GM12878 (cell line): ENCODE measurements around the gene TMPRSS2. TPM values are rescaled to one million over a fixed set of nuclear protein-coding genes. Genes with fewer than 3 reads are reported as not detected.

Source experiments
- ATAC-seq: fragments of 200-7000 bp; cut with Tn5 transposase; 3 replicates; pipeline ENCODE4 v1.9.1; 2020; ENCODE audit warnings: mild to moderate bottlenecking, moderate library complexity
- BruUV-seq: library from RNA; stranded (reverse); fragments of 400-500 nt; replicated peaks from 2 replicates; lab custom pipeline; 2021; lab: Mats Ljungman, UMichigan
- CTCF ChIA-PET: fragments of 300-600 bp; sonication (Branson Sonifier 250); formaldehyde crosslinking; extraction: SDS; loops from one replicate; lab custom pipeline; 2021; ENCODE audit warnings: inconsistent platforms; lab: Yijun Ruan, JAX
- POLR2A ChIA-PET: fragments of 350-600 bp; formaldehyde crosslinking; extraction: SDS; loops from one replicate; lab custom pipeline; 2021; ENCODE audit warnings: inconsistent platforms; lab: Charles Lee
- RAD21 ChIA-PET: fragments of 300-600 bp; sonication (Branson Sonifier 250); formaldehyde crosslinking; loops from one replicate; lab custom pipeline; 2023; ENCODE audit warnings: antibody characterized with exemption; ENCODE audit not compliant: unreplicated experiment; lab: Charles Lee
- SMC1A ChIA-PET: fragments of 300-600 bp; sonication (Branson Sonifier 250); formaldehyde crosslinking; loops from one replicate; lab custom pipeline; 2023; ENCODE audit not compliant: unreplicated experiment, uncharacterized antibody; lab: Charles Lee
- DNase-seq: peaks from one replicate; pipeline ENCODE4 v3.0.0-alpha.2; 2011; ENCODE audit warnings: low read depth, low spot score
- FAIRE-seq: peaks from 3 replicates; lab custom pipeline; 2011; peaks lifted over from hg19 to GRCh38; lab: Jason Lieb, UNC
- H2AFZ ChIP-seq: 2 replicates; pipeline ENCODE4 v1.6.0; 2011; ENCODE audit warnings: low read depth, low read length, control low read depth; ENCODE audit not compliant: control insufficient read depth
- H3K27ac ChIP-seq: 2 replicates; pipeline ENCODE4 v1.5.1; 2011; ENCODE audit warnings: control low read depth; ENCODE audit not compliant: control insufficient read depth, insufficient read depth
- H3K27me3 ChIP-seq, 2 experiments: replicated peaks in 1 of 2; 2 replicates each; pipeline versions ENCODE4 v1.6.0 to v1.6.1; 2011; ENCODE audit warnings: low read length in 1 of 2; ENCODE audit not compliant: control insufficient read depth in 2 of 2, insufficient read depth in 2 of 2
- H3K36me3 ChIP-seq, 2 experiments: 2 replicates each; pipeline ENCODE4 v1.5.1; 2011; ENCODE audit warnings: low read length in 1 of 2; ENCODE audit not compliant: control insufficient read depth in 2 of 2, insufficient read depth in 2 of 2
- H3K4me1 ChIP-seq: 2 replicates; pipeline ENCODE4 v1.6.1; 2011; ENCODE audit warnings: mild to moderate bottlenecking, low read length, moderate library complexity, mixed read lengths; ENCODE audit not compliant: control insufficient read depth, insufficient read depth
- H3K4me2 ChIP-seq: 2 replicates; pipeline ENCODE4 v1.6.0; 2011; ENCODE audit warnings: control low read depth; ENCODE audit not compliant: control insufficient read depth, insufficient read depth
- H3K4me3 ChIP-seq: fragments of 200-600 bp; sonication (generic); 2 replicates; pipeline ENCODE4 v1.5.1; 2016
- H3K79me2 ChIP-seq: 2 replicates; pipeline ENCODE4 v1.6.0; 2011; ENCODE audit warnings: low read length; ENCODE audit not compliant: control insufficient read depth, insufficient read depth
- H3K9ac ChIP-seq: 2 replicates; pipeline ENCODE4 v1.8.0; 2011; ENCODE audit warnings: low read length, control low read depth, mixed read lengths; ENCODE audit not compliant: control insufficient read depth, insufficient read depth
- H3K9me3 ChIP-seq: replicated peaks from 3 replicates; pipeline ENCODE4 v1.5.1; 2011; ENCODE audit warnings: mild to moderate bottlenecking, low read length; ENCODE audit not compliant: control insufficient read depth, insufficient read depth
- H4K20me1 ChIP-seq: 2 replicates; pipeline ENCODE4 v1.6.0; 2011; ENCODE audit not compliant: control insufficient read depth, insufficient read depth
- CREB1 ChIP-seq: IDR thresholded peaks from 2 replicates; pipeline ENCODE4 v1.6.1; 2012; ENCODE audit warnings: low read depth, mild to moderate bottlenecking, inconsistent platforms
- CUX1 ChIP-seq: IDR thresholded peaks from 2 replicates; pipeline ENCODE4 v1.6.1; 2012; ENCODE audit warnings: improper control_type of control experiment, low read depth, low read length; ENCODE audit not compliant: insufficient replicate concordance
- EP300 ChIP-seq, 2 experiments: fragments of 150-350 bp in 1 of 2; IDR thresholded peaks; 2 replicates each; pipeline ENCODE4 v1.6.1; 2011 to 2012; ENCODE audit warnings: low read depth in 2 of 2, low read length in 2 of 2, borderline replicate concordance in 1 of 2, improper control_type of control experiment in 1 of 2, inconsistent platforms in 1 of 2; ENCODE audit not compliant: control insufficient read depth in 1 of 2
- EZH2 ChIP-seq: IDR thresholded peaks from 2 replicates; pipeline ENCODE4 v1.6.1; 2012; ENCODE audit warnings: low read depth, mild to moderate bottlenecking, control low read depth, inconsistent platforms, low read length, borderline replicate concordance; ENCODE audit not compliant: control insufficient read depth
- FOXK2 ChIP-seq: fragments of 450-650 bp; IDR thresholded peaks from 2 replicates; pipeline ENCODE4 v1.6.1; 2017; ENCODE audit warnings: mild to moderate bottlenecking, moderate library complexity
- NFXL1 ChIP-seq: fragments of 450-650 bp; IDR thresholded peaks from 2 replicates; pipeline ENCODE4 v1.6.1; 2017; ENCODE audit warnings: antibody characterized with exemption, mild to moderate bottlenecking, borderline replicate concordance
- PAX5 ChIP-seq: IDR thresholded peaks from 2 replicates; pipeline ENCODE4 v1.6.1; 2011; ENCODE audit warnings: low read depth, low read length, borderline replicate concordance
- PBX3 ChIP-seq: IDR thresholded peaks from 2 replicates; pipeline ENCODE4 v1.6.1; 2011; ENCODE audit warnings: mild to moderate bottlenecking, low read depth, low read length, moderate library complexity; ENCODE audit not compliant: insufficient replicate concordance
- RUNX3 ChIP-seq: IDR thresholded peaks from 2 replicates; pipeline ENCODE4 v1.6.1; 2012; ENCODE audit warnings: low read length, inconsistent platforms
- TCF12 ChIP-seq: IDR thresholded peaks from 2 replicates; pipeline ENCODE4 v1.6.1; 2011; ENCODE audit warnings: low read depth, mild to moderate bottlenecking, low read length
- WGBS: methylation state at CpG from one replicate; pipeline ENCODE4 v1.1.6; 2016; ENCODE audit warnings: low lambda C conversion rate; ENCODE audit not compliant: insufficient replicate concordance, insufficient coverage; ENCODE audit errors: missing lambda C conversion rate; 5-methylcytosine and 5-hydroxymethylcytosine counted together
- in situ Hi-C: fragments of 300-500 bp; cut with MboI; formaldehyde crosslinking; loops from 9 replicates; pipeline ENCODE4 v1.14.3; 2018; ENCODE audit warnings: mixed read lengths
- intact Hi-C: fragments of 100-400 bp; cut with micrococcal nuclease; formaldehyde crosslinking; loops from one replicate; pipeline ENCODE4 v1.14.2; 2022; ENCODE audit not compliant: unreplicated experiment
- polyA plus RNA-seq, 11 experiments: library from polyadenylated mRNA; depleted of rRNA in 4 of 11; unstranded in 6 of 11; stranded (reverse) in 5 of 11; fragments of >200 nt; fragmentation: Nextera tagmentation in 4 of 11; fragmentation: Illumina TruSeq in 1 of 11; extraction: Ambion mirVana in 4 of 11; extraction: Trizol in 1 of 11; gene quantifications; 1 replicate in 1 of 11; 2 replicates in 10 of 11; pipeline versions ENCODE4 v1.2.1 to v1.2.3, GENCODE V29; 2011 to 2016; ENCODE audit warnings: inconsistent platforms in 2 of 11, missing spikeins in 2 of 11, low read depth in 1 of 11
- total RNA-seq, 4 experiments: library from RNA; depleted of rRNA in 3 of 4; stranded (reverse); fragments of >200 nt in 3 of 4; fragmentation: Illumina TruSeq in 1 of 4; extraction: Trizol in 1 of 4; gene quantifications; 2 replicates each; pipeline versions ENCODE4 v1.2.1 to v1.2.3, GENCODE V29; 2013 to 2021

TMPRSS2 gene
- total and polyA plus RNA-seq, 10 of the 15 experiments (the other 5 are each of a cell fraction or from before 2014, with no cell fraction given): 0.19 to 0.26 TPM; not detected in 8

- ChIA-PET RAD21 (no interaction called here), POLR2A (no interaction called here), SMC1A (interaction anchor here (0.8 kb wide), 1 partner anchor 204 kb away, joined by 4 read pairs; no protein-coding TSS in a partner anchor), CTCF (no interaction called here)
- H2AFZ ChIP-seq: no peak overlapping the region
- no TSS peak for BruUV-seq
- H3K9ac ChIP-seq: no peak overlapping the region
- H3K79me2 ChIP-seq: no peaks in the 10 kb centered on the region
- no peak overlapping the region for H3K27ac ChIP-seq
- 79% methylated on average over 6 of the region's 6 CpGs for WGBS
- intact Hi-C loops (no loop called here), in situ Hi-C loops (no loop called here)
- FAIRE-seq (no peak), DNase-seq (no peak), ATAC-seq (no peak)
- no peaks in the 10 kb centered on the region; a peak in 1 of 4 replicates for H3K27me3 ChIP-seq
- TF ChIP-seq CREB1 (no peak), EP300 (IDR thresholded peaks at IDR 0.05; ENCODE audit: borderline replicate concordance in 1 of 2, control insufficient read depth in 1 of 2, low read depth in 2 of 2, low read length in 2 of 2) (no peak)
- no peak overlapping the region for H3K4me2 ChIP-seq
- no peaks in the 10 kb centered on the region for H4K20me1 ChIP-seq
- no peaks in the 10 kb centered on the region for H3K4me1 ChIP-seq
- no peaks in the 10 kb centered on the region for H3K36me3 ChIP-seq
- no peaks in the 10 kb centered on the region for H3K9me3 ChIP-seq
- H3K4me3 ChIP-seq: no peak overlapping the region
Observed at GRCh38 chr21:41487082-41487481, 20.9 kb downstream of the TMPRSS2 start.

- Histone ChIP-seq H3K9ac (no peak overlapping the region), H3K4me2 (no peak overlapping the region), H3K4me1 (no peaks in the 10 kb centered on the region), H3K27me3 (no peaks in the 10 kb centered on the region), H3K27ac (no peak overlapping the region), H3K9me3 (no peaks in the 10 kb centered on the region), H3K36me3 (no peaks in the 10 kb centered on the region), H2AFZ (no peak overlapping the region), H4K20me1 (no peaks in the 10 kb centered on the region), H3K4me3 (no peak overlapping the region), H3K79me2 (no peaks in the 10 kb centered on the region)
- in situ Hi-C loops (no loop called here), intact Hi-C loops (loop anchor here (5.0 kb wide), 1 partner anchor 118 kb away; no protein-coding TSS in a partner anchor)
- DNase-seq (no peak), FAIRE-seq (no peak), ATAC-seq (no peak)
- no TSS peak for BruUV-seq
- SMC1A ChIA-PET: interaction anchor here (0.7 to 1.4 kb wide), 2 partner anchors 12 to 104 kb away, joined by 3 to 5 read pairs; no protein-coding TSS in a partner anchor
- CTCF ChIA-PET: interaction anchor here (1.0 to 2.9 kb wide), 2 partner anchors 75 to 201 kb away, joined by 3 to 16 read pairs; no protein-coding TSS in a partner anchor
- WGBS: 28% methylated on average over 4 of the region's 4 CpGs
- RAD21 ChIA-PET: no interaction called here
- POLR2A ChIA-PET: interaction anchor here (0.7 to 1.0 kb wide), 2 partner anchors 14 to 736 kb away, joined by 3 read pairs; no protein-coding TSS in a partner anchor
- TF ChIP-seq FOXK2 (no peak), RUNX3 (no peak), EZH2 (no peak), CUX1 (no peak), PBX3 (no peak), NFXL1 (no peak), PAX5 (no peak), TCF12 (no peak)
Observed at GRCh38 chr21:41483973-41484372, 24.0 kb downstream of the TMPRSS2 start.
